H1 (cell line): ENCODE data around the gene SELENOS. TPM values are rescaled to one million over a fixed set of nuclear protein-coding genes. Genes with fewer than 3 reads are reported as not detected.

ENCODE experiments used
- CTCF ChIA-PET: fragments of 300-600 bp; sonication (Branson Sonifier 250); formaldehyde crosslinking; loops from one replicate; lab custom pipeline; 2021; ENCODE audit not compliant: partially characterized antibody; lab: Charles Lee
- POLR2A ChIA-PET: fragments of 300-600 bp; sonication (Branson Sonifier 250); formaldehyde crosslinking; loops from one replicate; lab custom pipeline; 2021; ENCODE audit warnings: inconsistent platforms; ENCODE audit not compliant: partially characterized antibody; lab: Charles Lee
- DNase-seq, 2 experiments: peaks; one replicate each; pipeline versions ENCODE4 v3.0.0 to v3.0.0-alpha.2; 2010 to 2022; ENCODE audit warnings: low spot score in 2 of 2, low read depth in 1 of 2, mixed read lengths in 1 of 2
- FAIRE-seq: peaks from 2 replicates; lab custom pipeline; 2011; peaks lifted over from hg19 to GRCh38; lab: Jason Lieb, UNC
- H2AFZ ChIP-seq: 2 replicates; pipeline ENCODE4 v1.8.1; 2012; ENCODE audit warnings: low read length, inconsistent platforms
- H2AK5ac ChIP-seq: 2 replicates; pipeline ENCODE4 v1.6.1; 2013; ENCODE audit warnings: low read depth, low read length
- H2BK120ac ChIP-seq: replicated peaks from 2 replicates; pipeline ENCODE3; 2013; ENCODE audit warnings: low read depth, low read length, inconsistent platforms
- H2BK12ac ChIP-seq: 2 replicates; pipeline ENCODE4 v1.6.1; 2013; ENCODE audit warnings: low read depth, low read length
- H2BK15ac ChIP-seq: 2 replicates; pipeline ENCODE4 v1.6.1; 2013; ENCODE audit warnings: low read length
- H2BK20ac ChIP-seq: 2 replicates; pipeline ENCODE4 v1.6.1; 2013; ENCODE audit warnings: low read length
- H2BK5ac ChIP-seq: 2 replicates; pipeline ENCODE4 v1.6.1; 2013; ENCODE audit warnings: low read depth, low read length
- H3K14ac ChIP-seq: 2 replicates; pipeline ENCODE4 v1.6.1; 2013; ENCODE audit warnings: inconsistent platforms; ENCODE audit not compliant: insufficient read length
- H3K18ac ChIP-seq: 2 replicates; pipeline ENCODE4 v1.6.1; 2013; ENCODE audit warnings: low read length; ENCODE audit errors: extremely low read depth
- H3K23ac ChIP-seq: 2 replicates; pipeline ENCODE4 v1.6.1; 2013; ENCODE audit warnings: inconsistent platforms; ENCODE audit not compliant: insufficient read length
- H3K23me2 ChIP-seq: 2 replicates; pipeline ENCODE4 v1.6.1; 2013; ENCODE audit warnings: low read depth, low read length
- H3K27ac ChIP-seq: 2 replicates; pipeline ENCODE4 v1.6.1; 2011; ENCODE audit warnings: low read depth, low read length, inconsistent platforms
- H3K27me3 ChIP-seq, 4 experiments: replicated peaks in 1 of 4; 1 replicate in 1 of 4; 2 replicates in 3 of 4; pipeline versions ENCODE4 v1.6.1 to v1.8.1; 2011 to 2013; ENCODE audit warnings: low read length in 3 of 4, mild to moderate bottlenecking in 3 of 4, inconsistent platforms in 2 of 4, mixed read lengths in 2 of 4, moderate library complexity in 1 of 4; ENCODE audit not compliant: control insufficient read depth in 3 of 4, insufficient read depth in 3 of 4; ENCODE audit errors: extremely low read depth in 1 of 4
- H3K36me3 ChIP-seq, 4 experiments: 2 replicates each; pipeline versions ENCODE4 v1.6.1 to v1.8.1; 2011 to 2013; ENCODE audit warnings: mild to moderate bottlenecking in 4 of 4, low read length in 3 of 4, moderate library complexity in 2 of 4, control low read depth in 1 of 4, inconsistent platforms in 1 of 4; ENCODE audit not compliant: insufficient read depth in 4 of 4, control insufficient read depth in 2 of 4
- H3K4ac ChIP-seq: replicated peaks from 2 replicates; pipeline ENCODE3; 2013; ENCODE audit warnings: low read length, low read depth, mixed read lengths, inconsistent platforms; ENCODE audit not compliant: insufficient read length
- H3K4me1 ChIP-seq, 4 experiments: replicated peaks in 1 of 4; 1 replicate in 1 of 4; 2 replicates in 3 of 4; pipeline versions ENCODE4 v1.6.1 to v1.8.1; 2011 to 2013; ENCODE audit warnings: low read length in 3 of 4, inconsistent platforms in 2 of 4, mixed read lengths in 1 of 4; ENCODE audit not compliant: insufficient read depth in 4 of 4, control insufficient read depth in 3 of 4
- H3K4me2 ChIP-seq, 2 experiments: 2 replicates each; pipeline versions ENCODE4 v1.6.1 to v1.8.1; 2011 to 2013; ENCODE audit warnings: low read depth in 2 of 2, low read length in 2 of 2, control low read depth in 1 of 2, inconsistent platforms in 1 of 2, mild to moderate bottlenecking in 1 of 2; ENCODE audit not compliant: insufficient read depth in 1 of 2
- H3K4me3 ChIP-seq, 4 experiments: fragments of 200-600, 300-600 bp in 1 of 4; sonication (generic), shearing (Covaris generic), sonication (Bioruptor Twin) in 1 of 4; 2 replicates each; pipeline versions ENCODE4 v1.5.1 to v1.8.1; 2011 to 2016; ENCODE audit warnings: low read length in 4 of 4, low read depth in 3 of 4, control low read depth in 2 of 4, inconsistent platforms in 2 of 4, mild to moderate bottlenecking in 2 of 4, mixed read lengths in 1 of 4, moderate library complexity in 1 of 4; ENCODE audit not compliant: insufficient read depth in 2 of 4; ENCODE audit errors: extremely low read depth in 1 of 4
- H3K56ac ChIP-seq: replicated peaks from 2 replicates; pipeline ENCODE3; 2013; ENCODE audit warnings: low read depth, mild to moderate bottlenecking, mixed read lengths, low read length, inconsistent platforms; ENCODE audit not compliant: insufficient read length
- H3K79me1 ChIP-seq: 2 replicates; pipeline ENCODE4 v1.6.1; 2013; ENCODE audit warnings: low read depth, low read length, control low read depth
- H3K79me2 ChIP-seq, 2 experiments: 2 replicates each; pipeline versions ENCODE4 v1.6.1 to v1.8.1; 2012 to 2013; ENCODE audit warnings: low read length in 2 of 2, mild to moderate bottlenecking in 2 of 2, inconsistent platforms in 1 of 2; ENCODE audit not compliant: insufficient read depth in 2 of 2, control insufficient read depth in 1 of 2
- H3K9ac ChIP-seq, 4 experiments: replicated peaks in 1 of 4; 1 replicate in 1 of 4; 2 replicates in 3 of 4; pipeline versions ENCODE4 v1.6.1 to v1.8.1; 2011 to 2013; ENCODE audit warnings: low read depth in 3 of 4, low read length in 3 of 4, control low read depth in 2 of 4, mild to moderate bottlenecking in 2 of 4, moderate library complexity in 2 of 4, inconsistent platforms in 1 of 4; ENCODE audit errors: extremely low read depth in 1 of 4
- H3K9me3 ChIP-seq, 2 experiments: 2 replicates each; pipeline versions ENCODE4 v1.6.1 to v1.8.1; 2012 to 2013; ENCODE audit warnings: mild to moderate bottlenecking in 2 of 2, moderate library complexity in 2 of 2, control low read depth in 1 of 2, inconsistent platforms in 1 of 2, low read depth in 1 of 2, low read length in 1 of 2, mixed read lengths in 1 of 2; ENCODE audit not compliant: insufficient read depth in 2 of 2
- H4K20me1 ChIP-seq, 2 experiments: replicated peaks in 1 of 2; 2 replicates each; pipeline versions ENCODE3 to v1.8.1; 2011 to 2013; ENCODE audit warnings: inconsistent platforms in 2 of 2, low read length in 2 of 2, mild to moderate bottlenecking in 1 of 2; ENCODE audit not compliant: insufficient read depth in 2 of 2, control insufficient read depth in 1 of 2
- H4K5ac ChIP-seq: 2 replicates; pipeline ENCODE4 v1.6.1; 2013; ENCODE audit warnings: low read length, low read depth, mixed read lengths, inconsistent platforms; ENCODE audit not compliant: insufficient read length
- H4K8ac ChIP-seq: 2 replicates; pipeline ENCODE4 v1.8.0; 2013; ENCODE audit warnings: mild to moderate bottlenecking, moderate library complexity, low read length, inconsistent platforms; ENCODE audit not compliant: insufficient read depth; ENCODE audit errors: extremely low read depth
- H4K91ac ChIP-seq: replicated peaks from 2 replicates; pipeline ENCODE3; 2013; ENCODE audit warnings: low read length, mixed read lengths, inconsistent platforms; ENCODE audit not compliant: insufficient read length
- ASH2L ChIP-seq: fragments of 200-600, 300-600 bp; sonication (generic); IDR thresholded peaks from one replicate; pipeline ENCODE4 v1.7.1; 2017; ENCODE audit warnings: low read length
- HDAC6 ChIP-seq: IDR thresholded peaks from one replicate; pipeline ENCODE4 v1.7.1; 2012; ENCODE audit warnings: low read depth, mild to moderate bottlenecking, inconsistent platforms, low read length, moderate library complexity
- KDM5A ChIP-seq: fragments of 200-600 bp; IDR thresholded peaks from 2 replicates; pipeline ENCODE4 v1.7.1; 2012; ENCODE audit warnings: mild to moderate bottlenecking, low read length, inconsistent platforms, mixed read lengths
- RAD21 ChIP-seq, 2 experiments: IDR thresholded peaks in 1 of 2; conservative IDR thresholded peaks in 1 of 2; 2 replicates each; pipeline ENCODE4 v1.6.1; 2011; ENCODE audit warnings: low read depth in 2 of 2, low read length in 2 of 2, improper control_type of control experiment in 1 of 2, inconsistent platforms in 1 of 2, mild to moderate bottlenecking in 1 of 2, moderate library complexity in 1 of 2
- RFX5 ChIP-seq: IDR thresholded peaks from 2 replicates; pipeline ENCODE4 v1.6.1; 2011; ENCODE audit warnings: low read depth, low read length, improper control_type of control experiment, borderline replicate concordance
- RXRA ChIP-seq: IDR thresholded peaks from 2 replicates; pipeline ENCODE4 v1.6.1; 2011; ENCODE audit warnings: low read depth, mild to moderate bottlenecking, low read length, moderate library complexity; ENCODE audit not compliant: insufficient read depth
- SAP30 ChIP-seq: fragments of 300-600 bp; sonication (generic); IDR thresholded peaks from 2 replicates; pipeline ENCODE4 v1.7.1; 2012; ENCODE audit warnings: low read length, moderate library complexity, mild to moderate bottlenecking, inconsistent platforms; ENCODE audit not compliant: insufficient read depth, insufficient replicate concordance
- SIN3A ChIP-seq, 2 experiments: IDR thresholded peaks in 1 of 2; conservative IDR thresholded peaks in 1 of 2; 2 replicates each; pipeline ENCODE4 v1.6.1; 2011 to 2012; ENCODE audit warnings: low read length in 2 of 2, improper control_type of control experiment in 1 of 2, low read depth in 1 of 2, mild to moderate bottlenecking in 1 of 2
- TBP ChIP-seq: IDR thresholded peaks from 2 replicates; pipeline ENCODE4 v1.6.1; 2011; ENCODE audit warnings: low read depth, low read length, improper control_type of control experiment
- TCF12 ChIP-seq: IDR thresholded peaks from 2 replicates; pipeline ENCODE4 v1.6.1; 2011; ENCODE audit warnings: low read depth, mild to moderate bottlenecking, low read length
- WGBS, 2 experiments: shearing (Covaris generic) in 1 of 2; methylation state at CpG; one replicate each; pipeline versions ENCODE4 v1.1.6 to v1.1.7; 2013 to 2015; ENCODE audit warnings: low lambda C conversion rate in 2 of 2, mixed read lengths in 2 of 2, inconsistent platforms in 1 of 2, low coverage in 1 of 2, missing lambda C conversion rate in 1 of 2; ENCODE audit not compliant: insufficient replicate concordance in 2 of 2, insufficient coverage in 1 of 2, insufficient read length in 1 of 2; ENCODE audit errors: extremely low coverage in 1 of 2, missing lambda C conversion rate in 1 of 2; 5-methylcytosine and 5-hydroxymethylcytosine counted together
- polyA plus RNA-seq, 7 experiments: library from polyadenylated mRNA; depleted of rRNA in 3 of 7; stranded (reverse) in 5 of 7; unstranded in 2 of 7; fragments of >200 nt in 5 of 7; fragments of 200-250 nt in 2 of 7; gene quantifications; 1 replicate in 5 of 7; 2 replicates in 1 of 7; 4 replicates in 1 of 7; pipeline versions ENCODE4 v1.2.1 to v1.2.3, GENCODE V29; 2011 to 2013; ENCODE audit warnings: missing spikeins in 2 of 7, mixed read lengths in 2 of 7
- total RNA-seq: library from RNA; stranded (reverse); fragmentation: NEBNext Ultra II Directional; extraction: Animal tissue kit (Norgen Biotek cat#: 25700); gene quantifications from 2 replicates; pipeline ENCODE4 v1.2.1, GENCODE V29; 2021

The SELENOS gene
- total and polyA plus RNA-seq, 2 of the 8 experiments (the other 6 are each of a cell fraction or from before 2014, with no cell fraction given), result 45.1 to 46.0 TPM

DNA sequence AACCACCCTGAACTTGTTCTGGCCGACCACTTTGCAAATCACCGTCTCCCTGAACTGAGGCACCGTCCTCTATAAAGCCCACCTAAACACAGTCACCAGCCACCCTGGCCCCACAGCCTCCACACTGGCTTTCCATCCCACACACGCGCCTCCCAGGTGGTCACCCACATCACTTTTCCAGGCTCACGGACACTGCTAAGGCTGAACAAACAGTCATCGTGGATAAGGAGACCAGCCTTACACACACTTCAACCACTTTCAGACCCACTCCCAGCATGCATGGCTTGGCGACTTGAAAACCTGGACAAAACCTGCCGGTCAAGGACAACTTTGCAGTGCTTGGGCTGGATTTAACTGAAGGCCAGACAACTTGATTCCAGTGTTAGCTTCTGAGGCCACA lies 33.9 kb downstream of the SELENOS start:
- Histone ChIP-seq H3K9me3 (no peaks in the 10 kb centered on the region), H4K8ac (no peak overlapping the region), H3K18ac (no peak overlapping the region), H3K9ac (0 out of 7 replicates have a peak overlapping the region, but pooled peaks of 1 of the 4 experiments have one; percentile 22), H3K56ac (no peak overlapping the region), H2AFZ (no peak overlapping the region), H3K4me1 (peaks cover 3 to 23% (median 12%) of the 10 kb centered on the region in 4 experiments; a peak in 5 of 7 replicates), H3K27me3 (no peaks in the 10 kb centered on the region), H2BK15ac (no peak overlapping the region), H3K14ac (no peak overlapping the region), H3K4ac (no peak overlapping the region), H3K4me3 (no peak overlapping the region), H3K27ac (no peak overlapping the region), H3K79me1 (peaks cover 16% of the 10 kb centered on the region), H3K79me2 (peaks cover 59 to 100% of the 10 kb centered on the region in 2 experiments), H4K91ac (no peak overlapping the region), H3K23ac (no peak overlapping the region), H2BK120ac (no peak overlapping the region), H2BK12ac (no peak overlapping the region), H2BK5ac (no peak overlapping the region), H4K5ac (no peak overlapping the region), H4K20me1 (peaks cover 33 to 43% of the 10 kb centered on the region in 2 experiments), H2AK5ac (0 out of 2 replicates have a peak overlapping the region, but pooled peaks have one; percentile 1), H3K36me3 (peaks cover 0 to 3% (median under 1%) of the 10 kb centered on the region in 4 experiments; a peak in 1 of 8 replicates), H2BK20ac (no peak overlapping the region), H3K4me2 (no peak overlapping the region), H3K23me2 (no peaks in the 10 kb centered on the region)
- DNase-seq (no peak), FAIRE-seq (no peak)
- ChIA-PET CTCF (interaction anchor here (0.8 to 3.8 kb wide), 15 partner anchors 12 to 235 kb away, joined by 3 to 21 read pairs (median 4); no protein-coding TSS in a partner anchor), POLR2A (interaction anchor here (0.7 to 2.9 kb wide), 2 partner anchors 9 to 22 kb away, joined by 3 to 18 read pairs; partner anchors contain the start of gene CHSY1)
- WGBS, 2 experiments, result 90% methylated on average over 9 of the region's 9 CpGs; no CpG with 5 or more reads in 1 of the 2 experiments
- TF ChIP-seq HDAC6, result no peak
- TF ChIP-seq RFX5, result no peak
- TF ChIP-seq SIN3A (conservative IDR thresholded peaks at IDR 0.05 in 1 of 2, IDR thresholded peaks at IDR 0.05 in 1 of 2; ENCODE audit: low read depth in 1 of 2, low read length in 2 of 2), result no peak
- no peak for TF ChIP-seq RXRA
- no peak for TF ChIP-seq TBP
- TF ChIP-seq TCF12, result no peak
- no peak for TF ChIP-seq KDM5A
- TF ChIP-seq ASH2L, result no peak
- no peak for TF ChIP-seq SAP30
- TF ChIP-seq RAD21 (IDR thresholded peaks at IDR 0.05 in 1 of 2, conservative IDR thresholded peaks at IDR 0.05 in 1 of 2; ENCODE audit: low read depth in 2 of 2, low read length in 2 of 2), result no peak
